ENCODE data around the gene ADARB2.

ADARB2 gene

GRCh38 chr10:1683649-1684048 is 53.7 kb downstream of the ADARB2 start:
- no peak overlapping the region for H3K27ac ChIP-seq (replicated peaks)
- H3K27me3 ChIP-seq (ENCODE audit: insufficient read depth, poor library complexity, severe bottlenecking): no peaks in the 10 kb centered on the region
- DNase-seq (ENCODE audit: low read depth in 1 of 2, low spot score in 1 of 2): no peak
- H3K4me3 ChIP-seq (replicated peaks; ENCODE audit: insufficient read depth, low read length): no peak overlapping the region
- no peak for TF ChIP-seq CTCF (IDR thresholded peaks at IDR 0.05; ENCODE audit: insufficient read depth, low read length)
- no peak for TF ChIP-seq REST (IDR thresholded peaks at IDR 0.05; ENCODE audit: insufficient replicate concordance, low read depth)
- TF ChIP-seq GABPA (IDR thresholded peaks at IDR 0.05; ENCODE audit: low read depth): no peak

- Histone ChIP-seq H3K27ac (replicated peaks) (no peak overlapping the region), H3K27me3 (ENCODE audit: insufficient read depth, poor library complexity, severe bottlenecking) (no peaks in the 10 kb centered on the region), H3K4me3 (replicated peaks; ENCODE audit: insufficient read depth, low read length) (no peak overlapping the region)
- no peak for DNase-seq (ENCODE audit: low read depth in 1 of 2, low spot score in 1 of 2)
- no peak for TF ChIP-seq GABPA (IDR thresholded peaks at IDR 0.05; ENCODE audit: low read depth)
Measured at GRCh38 chr10:1679821-1680650, 57.3 kb downstream of the ADARB2 start.

GRCh38 chr10:1678084-1678483 is 59.2 kb downstream of the ADARB2 start:
- Histone ChIP-seq H3K27ac (replicated peaks) (no peak overlapping the region), H3K27me3 (ENCODE audit: insufficient read depth, poor library complexity, severe bottlenecking) (no peaks in the 10 kb centered on the region), H3K4me3 (replicated peaks; ENCODE audit: insufficient read depth, low read length) (no peak overlapping the region)
- TF ChIP-seq CTCF (IDR thresholded peaks at IDR 0.05; ENCODE audit: insufficient read depth, low read length) (no peak), SPI1 (IDR thresholded peaks at IDR 0.05; ENCODE audit: borderline replicate concordance, low read depth) (no peak), REST (IDR thresholded peaks at IDR 0.05; ENCODE audit: insufficient replicate concordance, low read depth) (no peak)
- DNase-seq (ENCODE audit: low read depth in 1 of 2, low spot score in 1 of 2): no peak

GRCh38 chr10:1677307-1677939 is 59.9 kb downstream of the ADARB2 start:
- Histone ChIP-seq H3K27ac (replicated peaks) (no peak overlapping the region), H3K27me3 (ENCODE audit: insufficient read depth, poor library complexity, severe bottlenecking) (no peaks in the 10 kb centered on the region), H3K4me3 (replicated peaks; ENCODE audit: insufficient read depth, low read length) (no peak overlapping the region)
- DNase-seq (ENCODE audit: low read depth in 1 of 2, low spot score in 1 of 2): no peak
- TF ChIP-seq REST (IDR thresholded peaks at IDR 0.05; ENCODE audit: insufficient replicate concordance, low read depth) (no peak), CTCF (IDR thresholded peaks at IDR 0.05; ENCODE audit: insufficient read depth, low read length) (no peak), GABPA (IDR thresholded peaks at IDR 0.05; ENCODE audit: low read depth) (no peak), SPI1 (IDR thresholded peaks at IDR 0.05; ENCODE audit: borderline replicate concordance, low read depth) (no peak), POLR2AphosphoS5 (IDR thresholded peaks at IDR 0.05; ENCODE audit: low read depth) (no peak)

All from HL-60 (cell line).